GM12875 (cell line): ENCODE data around the gene IST1.

ENCODE experiments used
- H3K4me3 ChIP-seq: one replicate; pipeline ENCODE4 v1.5.1; 2011; ENCODE audit warnings: low read depth, low read length, control low read depth
- TF ChIP-seq, protein P1 (sequence below): IDR thresholded peaks from 2 replicates; pipeline ENCODE4 v1.5.1; 2011; ENCODE audit warnings: low read depth, mild to moderate bottlenecking, control low read depth, inconsistent platforms, low read length, moderate library complexity, borderline replicate concordance; ENCODE audit not compliant: insufficient read depth

Gene IST1

DNA sequence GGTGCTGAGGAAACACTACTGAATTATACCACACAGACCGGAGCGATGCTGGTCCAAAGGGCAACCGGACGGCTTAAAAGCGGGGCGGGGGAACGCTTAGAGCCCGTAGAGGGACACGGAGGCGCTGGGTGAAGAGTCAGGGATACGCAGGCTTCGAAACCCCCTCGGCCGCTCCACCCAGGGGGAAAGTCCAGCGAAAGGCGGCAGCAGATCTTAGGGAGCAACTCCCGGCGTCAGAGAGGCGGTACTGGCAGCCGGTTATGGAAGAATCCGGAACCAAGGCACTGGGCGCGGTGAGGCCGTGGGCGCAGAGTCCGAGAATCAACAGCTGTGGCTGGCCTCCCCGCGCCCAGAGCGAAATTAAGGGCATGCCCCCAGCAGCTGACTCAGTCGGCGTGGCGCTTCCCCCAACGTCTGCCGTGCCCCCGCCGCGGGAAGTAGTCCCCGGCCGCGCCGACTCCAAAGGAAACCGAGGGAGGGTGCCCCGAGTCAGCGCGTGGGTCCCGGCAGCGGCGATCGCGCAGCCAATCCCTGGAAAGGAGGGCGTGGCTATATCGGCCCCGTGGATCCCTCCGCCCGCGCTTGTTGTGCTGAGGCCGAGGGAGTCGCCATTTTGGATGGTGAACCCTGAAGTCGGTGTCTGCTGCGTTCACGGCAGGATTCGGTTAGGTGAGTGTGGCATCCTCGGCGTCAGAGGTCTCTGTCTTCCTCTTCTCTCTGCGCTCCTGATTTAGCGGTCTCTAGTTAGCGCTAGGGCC lies at the start of gene IST1:
TSS of gene IST1 (plus strand) at position 611 of the 758 bp plus-strand sequence. CDS start 20,110 bp downstream, outside the sequence.
- H3K4me3 ChIP-seq = peak within 1 kb of the TSS; percentile 65
- TF ChIP-seq, protein P1, sequence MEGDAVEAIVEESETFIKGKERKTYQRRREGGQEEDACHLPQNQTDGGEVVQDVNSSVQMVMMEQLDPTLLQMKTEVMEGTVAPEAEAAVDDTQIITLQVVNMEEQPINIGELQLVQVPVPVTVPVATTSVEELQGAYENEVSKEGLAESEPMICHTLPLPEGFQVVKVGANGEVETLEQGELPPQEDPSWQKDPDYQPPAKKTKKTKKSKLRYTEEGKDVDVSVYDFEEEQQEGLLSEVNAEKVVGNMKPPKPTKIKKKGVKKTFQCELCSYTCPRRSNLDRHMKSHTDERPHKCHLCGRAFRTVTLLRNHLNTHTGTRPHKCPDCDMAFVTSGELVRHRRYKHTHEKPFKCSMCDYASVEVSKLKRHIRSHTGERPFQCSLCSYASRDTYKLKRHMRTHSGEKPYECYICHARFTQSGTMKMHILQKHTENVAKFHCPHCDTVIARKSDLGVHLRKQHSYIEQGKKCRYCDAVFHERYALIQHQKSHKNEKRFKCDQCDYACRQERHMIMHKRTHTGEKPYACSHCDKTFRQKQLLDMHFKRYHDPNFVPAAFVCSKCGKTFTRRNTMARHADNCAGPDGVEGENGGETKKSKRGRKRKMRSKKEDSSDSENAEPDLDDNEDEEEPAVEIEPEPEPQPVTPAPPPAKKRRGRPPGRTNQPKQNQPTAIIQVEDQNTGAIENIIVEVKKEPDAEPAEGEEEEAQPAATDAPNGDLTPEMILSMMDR = no peak

DNA sequence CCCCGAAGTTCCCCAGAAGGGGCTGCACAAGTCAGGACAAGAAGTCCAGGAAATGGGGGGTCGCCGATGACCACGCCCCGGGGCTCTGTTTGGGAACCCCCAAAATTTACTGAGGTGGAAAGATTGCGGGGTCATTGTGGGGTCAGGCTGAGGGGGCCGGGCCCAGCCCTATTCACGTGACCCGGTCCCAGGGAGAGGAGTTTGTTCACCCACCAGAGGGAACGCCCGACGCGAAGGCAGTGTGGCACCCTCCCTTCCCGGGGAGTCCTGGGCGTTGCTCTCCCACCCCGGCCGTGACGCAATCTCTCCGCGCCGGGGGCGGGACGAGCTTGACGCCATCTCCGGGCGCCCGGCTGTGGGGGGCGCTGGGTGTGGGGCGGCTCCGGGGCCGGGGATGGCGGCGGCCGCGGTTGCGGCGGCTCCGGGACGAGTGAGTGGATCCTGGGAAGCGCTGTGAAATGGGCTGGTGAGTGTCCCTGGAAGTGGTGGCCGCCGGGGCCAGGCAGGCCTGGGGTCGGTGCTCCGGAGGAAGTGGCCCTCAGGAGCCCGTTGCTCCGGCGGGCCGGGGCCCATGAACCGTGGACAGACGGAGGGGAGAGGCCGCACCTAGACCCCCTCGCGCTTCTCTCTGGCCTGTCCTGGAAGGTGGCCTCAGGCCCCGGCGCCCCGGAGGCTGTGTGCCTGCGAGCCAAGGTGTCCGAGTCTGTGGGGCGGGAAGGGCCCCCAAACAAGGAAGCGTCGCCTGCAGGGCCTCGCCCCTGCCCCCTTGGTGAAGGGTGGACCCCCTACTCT lies 49.5 kb upstream of the IST1 start, which contains the start of gene ATXN1L:
TSS of gene ATXN1L (plus strand) at position 338 of the 792 bp plus-strand sequence. CDS start 3,765 bp downstream, outside the sequence.
- peak within 1 kb of the TSS; percentile 88 for H3K4me3 ChIP-seq
- TF ChIP-seq, protein P1 = no peak

DNA sequence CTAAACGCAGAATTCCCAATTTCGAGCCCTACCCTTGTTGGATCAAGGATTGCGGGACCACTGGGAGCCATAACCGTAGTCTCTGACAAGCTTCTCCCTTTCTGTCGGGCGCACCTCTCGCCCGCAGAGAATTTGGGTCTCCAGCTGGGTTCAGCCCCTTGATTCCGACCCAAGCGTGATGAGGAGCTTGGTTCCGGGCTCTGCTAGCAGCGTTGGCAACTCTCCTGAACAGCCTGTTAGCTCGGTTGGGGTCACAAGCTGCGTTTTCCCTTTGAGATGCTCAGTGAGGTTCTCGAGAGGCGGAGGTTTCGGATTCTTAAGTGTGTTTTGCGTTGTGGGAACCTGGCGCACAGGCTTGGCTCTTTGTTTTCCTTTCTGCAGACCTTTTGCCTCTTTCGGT lies 48.9 kb upstream of the IST1 start:
- TF ChIP-seq, protein P1 = no peak
- peak overlapping the region; percentile 88 for H3K4me3 ChIP-seq

DNA sequence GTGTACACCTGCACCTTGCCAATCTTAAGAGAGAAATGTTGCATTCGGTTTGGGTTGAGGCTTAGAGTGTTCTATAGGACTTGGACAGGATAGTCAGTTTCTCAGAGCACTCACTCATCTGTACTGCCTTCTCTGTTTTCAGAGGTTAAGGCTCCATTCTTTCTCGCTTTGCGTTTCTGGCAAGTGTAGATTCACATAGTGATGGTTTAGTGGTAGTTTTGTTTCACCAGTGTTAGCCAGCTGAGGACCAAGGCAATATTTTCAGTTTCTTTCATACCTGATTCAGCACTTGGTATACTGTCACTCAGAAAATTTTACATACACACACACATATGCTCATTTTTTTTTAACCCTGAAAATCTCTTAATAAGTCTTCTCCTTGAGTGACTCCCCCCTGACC lies 48.2 kb upstream of the IST1 start:
- peak overlapping the region; percentile 88 for H3K4me3 ChIP-seq
- TF ChIP-seq, protein P1 = no peak

DNA sequence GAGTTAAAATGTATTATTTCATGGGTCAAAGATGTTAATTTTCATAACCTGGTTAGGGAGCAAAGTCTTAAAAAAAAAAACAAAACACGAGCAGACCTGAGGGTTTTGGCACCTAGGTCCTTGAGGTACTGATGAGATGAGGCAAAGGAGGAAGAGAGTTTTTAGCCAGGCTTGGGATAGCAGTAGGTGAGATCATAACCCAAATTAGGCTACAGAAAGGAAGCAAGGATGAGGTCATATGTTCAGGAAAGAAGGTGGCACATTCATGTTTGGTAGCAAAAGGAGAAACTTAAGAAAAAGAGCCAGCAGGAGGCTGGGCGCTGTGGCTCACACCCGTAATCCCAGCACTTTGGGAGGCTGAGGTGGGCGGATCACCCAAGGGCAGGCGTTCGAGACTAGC lies 46.7 kb upstream of the IST1 start:
- no peak overlapping the region for H3K4me3 ChIP-seq
- TF ChIP-seq, protein P1 = no peak

DNA sequence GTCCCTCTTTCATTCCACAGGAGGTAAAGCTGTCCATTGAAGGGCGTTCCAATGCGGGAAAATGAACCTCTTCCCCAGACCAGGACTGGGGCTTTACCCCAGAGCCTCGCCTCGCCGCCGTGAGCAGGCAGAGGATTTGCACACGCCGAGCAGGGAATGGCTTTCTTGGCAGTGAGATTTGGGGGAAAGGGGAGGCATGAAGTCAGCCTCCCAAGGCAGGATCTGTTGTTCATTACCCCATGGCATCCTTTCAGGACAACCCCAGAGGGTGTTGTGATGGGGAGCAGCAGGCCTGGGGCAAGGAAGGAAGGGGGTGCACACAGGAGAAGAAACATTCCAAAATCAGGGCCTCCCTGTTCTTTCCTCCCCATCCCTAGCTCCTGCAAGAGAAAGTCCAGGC lies 43.6 kb upstream of the IST1 start:
- TF ChIP-seq, protein P1 = no peak
- no peak overlapping the region for H3K4me3 ChIP-seq

DNA sequence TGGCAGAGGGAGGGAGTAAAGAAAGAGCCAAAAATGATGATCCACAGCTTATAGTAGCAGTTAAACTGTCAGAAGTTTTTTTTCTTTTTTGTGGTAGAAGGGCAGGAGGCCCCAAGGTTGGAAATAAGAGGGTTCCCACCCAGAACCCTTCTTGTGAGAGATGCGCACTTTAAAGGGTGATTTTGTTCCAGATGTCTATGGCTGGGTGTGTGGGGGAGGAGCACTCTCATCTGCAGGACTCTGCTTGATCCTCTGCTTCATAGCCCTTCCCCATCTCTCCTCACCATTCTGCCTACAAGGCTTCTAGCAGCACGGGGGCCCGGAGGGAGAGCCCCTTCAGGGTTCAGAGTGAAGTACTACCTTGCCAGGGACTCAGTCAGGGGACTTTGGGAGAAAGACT lies 43.2 kb upstream of the IST1 start:
- TF ChIP-seq, protein P1 = no peak
- no peak overlapping the region for H3K4me3 ChIP-seq
